ENCODE results near the gene RIPOR3.

The RIPOR3 gene

GRCh38 chr20:50586531-50587232 is 104.7 kb downstream of the RIPOR3 start:
- DNase-seq: no peak
- Mint-ChIP-seq H3K27ac (peak overlapping the region in 1 of 2 donors; percentile 67), H3K27me3 (no peaks in the 10 kb centered on the region), H3K4me1 (ENCODE audit: low read depth in 2 of 2) (peaks cover 0 to 1% of the 10 kb centered on the region in 2 donors), H3K36me3 (ENCODE audit: insufficient read depth) (peaks cover 66% of the 10 kb centered on the region), H3K9me3 (no peaks in the 10 kb centered on the region), H3K4me3 (no peak overlapping the region)
- no peak for ATAC-seq (replicated peaks)

DNA sequence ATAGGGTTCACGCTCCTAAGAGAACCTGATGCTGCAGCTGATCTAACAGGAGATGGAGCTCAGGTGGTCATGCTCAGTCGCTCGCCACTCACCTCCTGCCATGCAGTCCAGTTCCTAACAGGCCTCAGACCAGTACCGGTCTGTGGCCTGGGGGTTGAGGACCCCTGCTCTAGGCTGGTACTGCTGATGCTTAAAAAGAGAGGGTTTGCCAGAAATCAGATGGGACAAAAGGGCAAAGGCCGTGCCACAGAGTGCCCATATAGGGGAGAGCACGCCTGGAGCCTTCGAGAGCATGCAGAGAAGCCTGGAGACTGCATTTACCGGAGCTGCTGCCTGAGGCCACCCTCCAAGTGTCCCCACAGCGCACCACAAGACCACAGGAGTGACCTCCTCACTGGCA is 105.7 kb downstream of the RIPOR3 start:
- Mint-ChIP-seq H3K27ac (no peak overlapping the region), H3K4me1 (ENCODE audit: low read depth in 2 of 2) (peaks cover 0 to 1% of the 10 kb centered on the region in 2 donors), H3K36me3 (ENCODE audit: insufficient read depth) (peaks cover 75% of the 10 kb centered on the region), H3K4me3 (no peak overlapping the region), H3K9me3 (no peaks in the 10 kb centered on the region), H3K27me3 (no peaks in the 10 kb centered on the region)
- DNase-seq: no peak
- ATAC-seq (replicated peaks): no peak

DNA sequence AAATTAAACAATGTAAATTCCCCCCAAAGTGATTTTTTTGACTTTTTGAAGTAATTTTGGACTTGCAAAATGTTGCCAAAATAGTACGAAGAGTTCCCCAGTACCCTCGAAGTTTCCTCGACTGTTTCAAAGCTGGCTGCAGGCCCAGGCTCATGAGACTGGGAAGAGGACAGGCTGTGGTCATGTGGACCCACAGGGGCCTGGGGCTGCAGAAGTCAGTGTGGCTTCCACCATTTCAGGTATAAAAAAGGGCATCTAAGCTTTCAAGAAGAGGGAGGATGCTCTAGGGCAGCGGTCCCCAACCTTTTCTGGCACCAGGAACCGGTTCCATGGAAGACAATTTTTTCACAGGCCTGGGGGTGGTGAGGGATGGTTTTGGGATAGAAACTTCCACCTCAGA is 106.1 kb downstream of the RIPOR3 start:
- H3K27me3 Mint-ChIP-seq: no peaks in the 10 kb centered on the region
- peaks cover 76% of the 10 kb centered on the region for H3K36me3 Mint-ChIP-seq (ENCODE audit: insufficient read depth)
- ATAC-seq (replicated peaks): no peak
- no peak for DNase-seq
- H3K4me1 Mint-ChIP-seq (ENCODE audit: low read depth in 2 of 2): peaks cover 0 to 4% of the 10 kb centered on the region in 2 donors
- H3K27ac Mint-ChIP-seq: peak overlapping the region in 1 of 2 donors; percentile 23
- H3K9me3 Mint-ChIP-seq: no peaks in the 10 kb centered on the region
- no peak overlapping the region for H3K4me3 Mint-ChIP-seq

DNA sequence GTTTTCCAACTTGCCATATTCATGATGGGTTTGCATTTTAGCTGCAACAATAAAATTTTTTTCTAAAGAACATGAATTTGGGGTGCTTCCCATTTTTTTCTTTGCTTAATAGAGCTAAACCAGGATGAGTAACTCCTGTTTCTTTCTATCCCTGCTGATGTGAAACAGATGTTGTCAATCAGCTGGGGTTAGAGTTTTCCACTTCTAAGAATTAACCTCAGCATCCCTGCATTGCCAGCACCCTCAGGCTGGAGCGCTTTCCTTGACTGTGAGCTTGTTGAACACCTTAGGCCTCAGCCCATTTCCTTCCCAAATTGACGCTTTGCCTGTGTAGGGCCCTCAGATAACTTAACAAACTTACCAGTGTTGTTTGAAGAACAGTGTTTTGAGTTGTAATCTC is 106.7 kb downstream of the RIPOR3 start:
- ATAC-seq (replicated peaks): no peak

GRCh38 chr20:50583442-50584150 is 107.7 kb downstream of the RIPOR3 start:
- Mint-ChIP-seq H3K9me3 (no peaks in the 10 kb centered on the region), H3K27ac (no peak overlapping the region), H3K4me1 (ENCODE audit: low read depth in 2 of 2) (peaks cover 0 to 4% of the 10 kb centered on the region in 2 donors), H3K4me3 (no peak overlapping the region), H3K27me3 (no peaks in the 10 kb centered on the region), H3K36me3 (ENCODE audit: insufficient read depth) (peaks cover 80% of the 10 kb centered on the region)
- ATAC-seq (replicated peaks): no peak
- DNase-seq: no peak

More for the DNA sequence above, 106.7 kb downstream of the RIPOR3 start:
- no peak for DNase-seq
- peaks cover 76% of the 10 kb centered on the region for H3K36me3 Mint-ChIP-seq (ENCODE audit: insufficient read depth)
- peak overlapping the region in 1 of 2 donors; percentile 23 for H3K27ac Mint-ChIP-seq
- H3K9me3 Mint-ChIP-seq: no peaks in the 10 kb centered on the region
- H3K4me1 Mint-ChIP-seq (ENCODE audit: low read depth in 2 of 2): peaks cover 0 to 4% of the 10 kb centered on the region in 2 donors
- no peaks in the 10 kb centered on the region for H3K27me3 Mint-ChIP-seq
- H3K4me3 Mint-ChIP-seq: no peak overlapping the region

GRCh38 chr20:50582591-50583234 is 108.6 kb downstream of the RIPOR3 start:
- Mint-ChIP-seq H3K27me3 (no peaks in the 10 kb centered on the region), H3K36me3 (ENCODE audit: insufficient read depth) (peaks cover 85% of the 10 kb centered on the region), H3K27ac (peak overlapping the region in 1 of 2 donors; percentile 73), H3K9me3 (no peaks in the 10 kb centered on the region), H3K4me1 (ENCODE audit: low read depth in 2 of 2) (peaks cover 0 to 3% of the 10 kb centered on the region in 2 donors), H3K4me3 (no peak overlapping the region)
- DNase-seq (no peak), ATAC-seq (replicated peaks) (no peak)

DNA sequence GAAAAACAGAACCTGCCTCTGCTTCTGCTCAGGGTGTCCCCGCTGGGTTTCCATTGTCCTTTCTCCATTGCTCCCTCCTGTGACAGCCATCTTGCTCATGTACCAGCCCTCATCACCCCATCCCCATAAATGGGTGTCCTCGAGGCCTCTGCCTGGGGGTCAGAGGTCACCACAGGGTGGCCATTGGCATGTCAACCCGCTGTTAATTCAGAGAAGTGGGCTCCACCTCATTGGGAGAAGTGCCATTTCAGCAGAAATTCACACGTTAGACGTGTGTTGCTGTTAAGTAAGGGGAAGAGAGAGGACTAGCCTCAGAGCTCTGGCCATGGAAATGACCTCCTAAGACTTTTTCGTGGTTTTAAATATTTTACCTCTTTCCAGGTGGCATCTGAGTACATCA is 109.2 kb downstream of the RIPOR3 start:
- Mint-ChIP-seq H3K9me3 (no peaks in the 10 kb centered on the region), H3K36me3 (ENCODE audit: insufficient read depth) (peaks cover 84% of the 10 kb centered on the region), H3K4me3 (no peak overlapping the region), H3K27me3 (no peaks in the 10 kb centered on the region), H3K27ac (peak overlapping the region in 1 of 2 donors; percentile 73), H3K4me1 (ENCODE audit: low read depth in 2 of 2) (peaks cover 0 to 3% of the 10 kb centered on the region in 2 donors)
- ATAC-seq (replicated peaks) (no peak), DNase-seq (no peak)

DNA sequence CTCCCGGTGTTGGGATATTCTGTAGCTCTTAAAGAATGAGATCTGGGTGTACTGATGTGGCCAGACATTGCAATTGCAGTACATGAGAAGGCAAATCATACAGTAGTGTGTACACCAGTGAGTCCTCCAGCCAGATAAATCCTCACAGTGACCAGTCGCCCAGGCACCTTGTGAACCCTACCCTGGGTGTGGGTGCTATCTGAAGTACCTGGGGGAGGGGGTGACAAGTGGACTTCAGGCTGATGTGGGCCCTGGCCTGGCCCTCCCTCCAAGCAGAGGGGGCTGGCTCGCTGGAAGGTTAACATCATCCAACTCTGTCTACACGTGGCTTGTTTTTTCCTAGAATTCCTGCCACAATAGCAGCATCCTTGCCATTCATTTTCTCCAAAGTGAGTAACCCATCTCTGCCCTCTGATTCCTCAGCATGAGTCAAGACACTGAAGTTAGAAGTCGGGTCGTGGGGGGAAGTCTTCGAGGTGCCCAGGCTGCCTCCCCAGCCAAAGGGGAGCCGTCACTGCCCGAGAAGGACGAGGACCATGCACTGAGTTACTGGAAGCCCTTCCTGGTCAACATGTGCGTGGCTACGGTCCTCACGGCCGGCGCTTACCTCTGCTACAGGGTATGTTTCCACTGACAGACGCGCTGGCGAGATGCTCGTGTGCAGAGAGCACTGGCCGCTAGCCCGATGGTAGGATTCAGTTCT is 110.3 kb downstream of the RIPOR3 start:
- H3K36me3 Mint-ChIP-seq (ENCODE audit: insufficient read depth): peaks cover 86% of the 10 kb centered on the region
- ATAC-seq (replicated peaks) (no peak), DNase-seq (no peak)
- H3K9me3 Mint-ChIP-seq: no peaks in the 10 kb centered on the region
- peaks cover 0 to 3% of the 10 kb centered on the region in 2 donors for H3K4me1 Mint-ChIP-seq (ENCODE audit: low read depth in 2 of 2)
- peak overlapping the region in 1 of 2 donors; percentile 26 for H3K27ac Mint-ChIP-seq
- H3K27me3 Mint-ChIP-seq: no peaks in the 10 kb centered on the region
- H3K4me3 Mint-ChIP-seq: no peak overlapping the region

GRCh38 chr20:50580016-50580747 is 111.2 kb downstream of the RIPOR3 start:
- peak; percentile 37 to 55 (median 38) for DNase-seq
- H3K9me3 Mint-ChIP-seq: no peaks in the 10 kb centered on the region
- H3K4me1 Mint-ChIP-seq (ENCODE audit: low read depth in 2 of 2): peaks cover 4 to 9% of the 10 kb centered on the region in 2 donors
- ATAC-seq (replicated peaks): peak; percentile 53
- H3K36me3 Mint-ChIP-seq (ENCODE audit: insufficient read depth): peaks cover 86% of the 10 kb centered on the region
- H3K4me3 Mint-ChIP-seq: no peak overlapping the region
- H3K27me3 Mint-ChIP-seq: no peaks in the 10 kb centered on the region
- H3K27ac Mint-ChIP-seq: peak overlapping the region in 1 of 2 donors; percentile 26

GRCh38 chr20:50579511-50579910 is 111.8 kb downstream of the RIPOR3 start:
- Mint-ChIP-seq H3K4me3 (no peak overlapping the region), H3K36me3 (ENCODE audit: insufficient read depth) (peaks cover 88% of the 10 kb centered on the region)

DNA sequence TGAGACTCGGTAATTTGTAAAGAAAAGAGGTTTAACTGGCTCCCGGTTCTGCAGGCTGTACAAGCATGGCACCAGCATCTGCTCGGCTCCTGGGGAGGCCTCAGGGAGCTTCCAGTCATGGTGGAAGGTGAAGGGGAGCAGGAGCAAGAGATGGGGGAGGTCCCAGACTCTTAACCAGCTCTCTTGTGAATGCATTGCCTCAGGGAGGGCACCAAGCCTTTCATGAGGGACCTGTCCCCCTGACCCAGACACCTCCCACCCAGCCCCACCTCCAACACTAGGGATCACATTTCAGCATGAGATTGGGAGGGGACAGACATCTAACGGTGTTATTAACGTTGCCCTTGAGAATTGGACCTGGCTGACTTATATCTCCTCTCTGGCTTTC is 112.6 kb downstream of the RIPOR3 start:
- ATAC-seq (replicated peaks): no peak
- no peak overlapping the region for H3K27ac Mint-ChIP-seq
- no peak overlapping the region for H3K4me3 Mint-ChIP-seq
- peaks cover 10 to 13% of the 10 kb centered on the region in 2 donors for H3K4me1 Mint-ChIP-seq (ENCODE audit: low read depth in 2 of 2)
- no peaks in the 10 kb centered on the region for H3K27me3 Mint-ChIP-seq
- H3K36me3 Mint-ChIP-seq (ENCODE audit: insufficient read depth): peaks cover 88% of the 10 kb centered on the region
- no peak for DNase-seq
- no peaks in the 10 kb centered on the region for H3K9me3 Mint-ChIP-seq

More at GRCh38 chr20:50579511-50579910, 111.8 kb downstream of the RIPOR3 start:
- no peak for ATAC-seq (replicated peaks)
- Mint-ChIP-seq H3K4me1 (ENCODE audit: low read depth in 2 of 2) (peaks cover 10% of the 10 kb centered on the region in 2 donors), H3K27me3 (no peaks in the 10 kb centered on the region), H3K9me3 (no peaks in the 10 kb centered on the region), H3K27ac (no peak overlapping the region)
- no peak for DNase-seq

DNA sequence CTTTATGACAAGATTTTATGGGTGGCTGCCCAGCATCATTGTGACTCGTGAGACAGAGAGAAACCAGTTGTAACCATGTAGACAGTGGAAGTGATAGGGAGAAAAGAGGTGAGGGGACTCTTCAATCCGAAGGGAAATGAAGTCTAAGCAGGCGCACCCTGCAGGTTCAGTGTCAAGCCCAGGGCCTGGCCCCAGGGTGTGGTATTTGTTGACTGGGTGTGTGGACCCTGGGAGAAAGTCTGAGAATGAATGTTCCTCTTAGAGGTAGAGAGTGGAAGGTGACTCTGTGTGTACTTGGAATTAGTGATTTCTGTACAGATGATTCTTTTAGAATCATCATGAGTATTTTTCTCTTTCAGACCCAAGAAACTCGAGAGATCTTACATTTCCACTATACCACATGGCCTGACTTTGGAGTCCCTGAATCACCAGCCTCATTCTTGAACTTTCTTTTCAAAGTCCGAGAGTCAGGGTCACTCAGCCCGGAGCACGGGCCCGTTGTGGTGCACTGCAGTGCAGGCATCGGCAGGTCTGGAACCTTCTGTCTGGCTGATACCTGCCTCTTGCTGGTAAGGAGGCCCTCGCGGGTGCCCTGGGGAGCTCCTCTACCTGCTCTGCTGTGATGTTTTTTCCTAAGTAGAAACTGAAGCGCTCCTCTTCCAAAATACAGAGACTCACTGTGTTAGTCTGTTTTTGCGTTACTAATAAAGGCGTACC is 113.1 kb downstream of the RIPOR3 start:
- peaks cover 13 to 15% of the 10 kb centered on the region in 2 donors for H3K4me1 Mint-ChIP-seq (ENCODE audit: low read depth in 2 of 2)

More for the DNA sequence above, 113.1 kb downstream of the RIPOR3 start:
- no peaks in the 10 kb centered on the region for H3K27me3 Mint-ChIP-seq
- peaks cover 88% of the 10 kb centered on the region for H3K36me3 Mint-ChIP-seq (ENCODE audit: insufficient read depth)
- no peak for DNase-seq
- peak overlapping the region in 1 of 2 donors; percentile 38 for H3K27ac Mint-ChIP-seq
- ATAC-seq (replicated peaks): no peak
- H3K9me3 Mint-ChIP-seq: no peaks in the 10 kb centered on the region
- H3K4me3 Mint-ChIP-seq: no peak overlapping the region

Measured in effector memory CD8-positive, alpha-beta T cell (primary cell).